Measurements from ENCODE around the gene PCDHGA11.

DNA sequence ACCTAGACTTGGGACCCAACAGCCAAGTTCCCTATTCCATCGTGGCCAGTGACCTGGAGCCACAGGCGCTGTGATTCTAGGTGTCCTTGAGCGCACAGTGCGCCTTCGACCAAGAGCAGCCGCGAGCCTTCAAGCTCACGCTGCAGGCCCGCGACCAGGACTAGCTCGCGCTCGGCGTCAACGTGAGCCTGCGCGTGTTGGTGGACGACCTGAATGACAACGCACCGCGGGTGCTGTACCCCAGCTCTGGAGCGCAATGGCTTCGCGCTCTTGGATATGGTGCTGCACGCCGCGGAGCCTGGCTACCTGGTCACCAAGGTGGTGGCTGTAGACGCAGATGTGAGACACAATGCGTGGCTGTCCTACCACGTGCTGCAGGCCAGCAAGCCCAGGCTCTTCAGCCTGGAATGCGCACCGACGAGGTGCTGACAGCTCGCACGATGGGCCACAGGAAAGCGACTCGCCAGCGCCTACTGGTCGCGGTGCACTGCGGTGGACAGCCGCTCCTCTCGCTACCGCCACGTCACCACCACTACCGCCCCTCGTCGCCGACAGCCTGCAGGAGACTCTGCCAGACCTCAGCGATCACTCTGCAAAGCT, 20.8 kb downstream of the PCDHGA11 start:
- TF ChIP-seq, protein P1, sequence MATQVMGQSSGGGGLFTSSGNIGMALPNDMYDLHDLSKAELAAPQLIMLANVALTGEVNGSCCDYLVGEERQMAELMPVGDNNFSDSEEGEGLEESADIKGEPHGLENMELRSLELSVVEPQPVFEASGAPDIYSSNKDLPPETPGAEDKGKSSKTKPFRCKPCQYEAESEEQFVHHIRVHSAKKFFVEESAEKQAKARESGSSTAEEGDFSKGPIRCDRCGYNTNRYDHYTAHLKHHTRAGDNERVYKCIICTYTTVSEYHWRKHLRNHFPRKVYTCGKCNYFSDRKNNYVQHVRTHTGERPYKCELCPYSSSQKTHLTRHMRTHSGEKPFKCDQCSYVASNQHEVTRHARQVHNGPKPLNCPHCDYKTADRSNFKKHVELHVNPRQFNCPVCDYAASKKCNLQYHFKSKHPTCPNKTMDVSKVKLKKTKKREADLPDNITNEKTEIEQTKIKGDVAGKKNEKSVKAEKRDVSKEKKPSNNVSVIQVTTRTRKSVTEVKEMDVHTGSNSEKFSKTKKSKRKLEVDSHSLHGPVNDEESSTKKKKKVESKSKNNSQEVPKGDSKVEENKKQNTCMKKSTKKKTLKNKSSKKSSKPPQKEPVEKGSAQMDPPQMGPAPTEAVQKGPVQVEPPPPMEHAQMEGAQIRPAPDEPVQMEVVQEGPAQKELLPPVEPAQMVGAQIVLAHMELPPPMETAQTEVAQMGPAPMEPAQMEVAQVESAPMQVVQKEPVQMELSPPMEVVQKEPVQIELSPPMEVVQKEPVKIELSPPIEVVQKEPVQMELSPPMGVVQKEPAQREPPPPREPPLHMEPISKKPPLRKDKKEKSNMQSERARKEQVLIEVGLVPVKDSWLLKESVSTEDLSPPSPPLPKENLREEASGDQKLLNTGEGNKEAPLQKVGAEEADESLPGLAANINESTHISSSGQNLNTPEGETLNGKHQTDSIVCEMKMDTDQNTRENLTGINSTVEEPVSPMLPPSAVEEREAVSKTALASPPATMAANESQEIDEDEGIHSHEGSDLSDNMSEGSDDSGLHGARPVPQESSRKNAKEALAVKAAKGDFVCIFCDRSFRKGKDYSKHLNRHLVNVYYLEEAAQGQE (IDR thresholded peaks at IDR 0.05; ENCODE audit: insufficient read depth in 1 of 2, low read depth in 2 of 2, low read length in 2 of 2), result no peak
- no peak for TF ChIP-seq TAF1 (IDR thresholded peaks at IDR 0.05; ENCODE audit: borderline replicate concordance, insufficient read depth, low read length)
- TF ChIP-seq FOXP2 (optimal IDR thresholded peaks at IDR 0.05; ENCODE audit: borderline replicate concordance, extremely low read depth, extremely low read length, insufficient read depth), result no peak

Measured in PFSK-1 (cell line).